ENCODE data around the gene DAGLA.

DAGLA gene

DNA sequence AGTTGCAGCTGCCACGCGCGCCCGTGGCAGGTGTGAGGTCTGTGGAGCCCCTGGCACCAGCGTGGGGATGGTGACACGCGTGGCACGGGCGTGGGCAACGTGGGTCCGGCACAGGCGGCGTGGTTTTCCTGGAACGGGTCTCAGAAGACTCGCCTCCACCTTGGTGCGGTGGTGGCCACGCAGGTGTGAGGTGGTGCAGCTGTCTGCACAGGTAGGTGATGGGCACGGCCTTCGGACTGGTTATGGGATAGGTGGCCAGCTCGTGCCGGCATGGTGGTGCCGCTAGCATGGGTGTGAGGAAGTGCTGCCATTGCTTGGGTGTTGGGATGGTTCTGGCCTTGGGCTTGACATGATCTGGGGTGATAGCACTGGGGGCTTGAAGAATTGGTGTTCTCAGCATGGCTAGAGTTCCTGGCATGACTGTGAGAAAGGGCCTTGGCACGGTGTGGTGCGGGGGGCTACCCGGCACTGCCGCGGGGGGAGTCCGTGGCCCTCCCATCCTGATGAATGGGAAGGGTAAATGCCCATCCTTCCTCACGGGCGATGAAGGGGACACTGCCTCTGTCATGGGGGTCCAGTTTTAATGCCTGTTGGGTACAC is 531 bp downstream of the DAGLA start:
- Mint-ChIP-seq H3K9me3 (no peaks in the 10 kb centered on the region), H3K27me3 (peaks cover 25% of the 10 kb centered on the region), H3K36me3 (ENCODE audit: low read depth) (no peaks in the 10 kb centered on the region), H3K4me1 (ENCODE audit: low read depth) (peaks cover 4% of the 10 kb centered on the region), H3K4me3 (peak overlapping the region; percentile 66), H3K27ac (no peak overlapping the region)

GRCh38 chr11:61682093-61682732 is 2.0 kb downstream of the DAGLA start:
- H3K27me3 Mint-ChIP-seq: peaks cover 23% of the 10 kb centered on the region
- H3K27ac Mint-ChIP-seq: no peak overlapping the region
- H3K4me3 Mint-ChIP-seq: no peak overlapping the region
- H3K4me1 Mint-ChIP-seq (ENCODE audit: low read depth): peaks cover 4% of the 10 kb centered on the region
- no peaks in the 10 kb centered on the region for H3K36me3 Mint-ChIP-seq (ENCODE audit: low read depth)
- H3K9me3 Mint-ChIP-seq: no peaks in the 10 kb centered on the region

DNA sequence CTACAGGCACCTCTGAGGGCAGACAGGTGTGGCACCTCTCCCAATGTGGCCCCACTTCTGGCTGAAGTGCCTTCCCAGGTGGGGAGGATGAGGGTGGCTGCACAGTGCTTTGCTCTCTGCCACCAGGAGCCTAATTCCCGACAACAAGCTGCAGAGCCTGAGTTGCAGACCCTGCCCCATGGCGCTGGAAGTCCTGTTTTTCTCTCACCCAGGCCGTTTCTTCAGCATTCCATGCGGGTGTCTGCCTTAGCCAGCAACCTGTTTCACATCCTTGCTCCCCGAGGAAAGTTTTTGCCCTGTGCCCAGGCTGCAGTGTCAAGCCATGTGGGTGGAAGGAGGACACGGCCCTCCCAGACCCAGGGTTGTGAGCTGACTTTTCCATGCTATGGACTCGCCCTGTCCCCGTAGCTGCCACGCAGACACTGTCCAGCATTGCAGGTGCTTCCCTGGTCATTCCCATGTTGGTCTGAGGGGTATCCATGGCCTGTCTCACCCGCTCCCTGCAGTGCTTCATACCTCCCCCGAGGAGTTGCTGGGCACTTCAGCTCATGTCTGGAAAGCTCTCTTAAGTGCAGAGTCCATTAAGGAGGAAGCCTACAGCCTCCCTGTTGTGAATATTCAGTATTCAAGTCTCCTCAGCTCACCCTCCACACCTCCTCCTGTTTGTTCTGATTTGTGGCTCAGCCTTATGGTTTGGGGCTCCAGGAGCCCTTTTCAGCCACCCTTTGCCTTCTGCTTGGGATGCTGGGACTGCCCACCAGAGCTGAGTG is 2.9 kb downstream of the DAGLA start:
- Mint-ChIP-seq H3K9me3 (no peaks in the 10 kb centered on the region), H3K27me3 (peaks cover 24% of the 10 kb centered on the region), H3K36me3 (ENCODE audit: low read depth) (no peaks in the 10 kb centered on the region), H3K4me1 (ENCODE audit: low read depth) (peaks cover 4% of the 10 kb centered on the region), H3K27ac (no peak overlapping the region), H3K4me3 (no peak overlapping the region)

GRCh38 chr11:61683961-61684869 is 4.0 kb downstream of the DAGLA start:
- no peaks in the 10 kb centered on the region for H3K9me3 Mint-ChIP-seq
- peaks cover 19% of the 10 kb centered on the region for H3K27me3 Mint-ChIP-seq
- H3K36me3 Mint-ChIP-seq (ENCODE audit: low read depth): no peaks in the 10 kb centered on the region
- peaks cover 4% of the 10 kb centered on the region for H3K4me1 Mint-ChIP-seq (ENCODE audit: low read depth)
- no peak overlapping the region for H3K4me3 Mint-ChIP-seq
- H3K27ac Mint-ChIP-seq: no peak overlapping the region

DNA sequence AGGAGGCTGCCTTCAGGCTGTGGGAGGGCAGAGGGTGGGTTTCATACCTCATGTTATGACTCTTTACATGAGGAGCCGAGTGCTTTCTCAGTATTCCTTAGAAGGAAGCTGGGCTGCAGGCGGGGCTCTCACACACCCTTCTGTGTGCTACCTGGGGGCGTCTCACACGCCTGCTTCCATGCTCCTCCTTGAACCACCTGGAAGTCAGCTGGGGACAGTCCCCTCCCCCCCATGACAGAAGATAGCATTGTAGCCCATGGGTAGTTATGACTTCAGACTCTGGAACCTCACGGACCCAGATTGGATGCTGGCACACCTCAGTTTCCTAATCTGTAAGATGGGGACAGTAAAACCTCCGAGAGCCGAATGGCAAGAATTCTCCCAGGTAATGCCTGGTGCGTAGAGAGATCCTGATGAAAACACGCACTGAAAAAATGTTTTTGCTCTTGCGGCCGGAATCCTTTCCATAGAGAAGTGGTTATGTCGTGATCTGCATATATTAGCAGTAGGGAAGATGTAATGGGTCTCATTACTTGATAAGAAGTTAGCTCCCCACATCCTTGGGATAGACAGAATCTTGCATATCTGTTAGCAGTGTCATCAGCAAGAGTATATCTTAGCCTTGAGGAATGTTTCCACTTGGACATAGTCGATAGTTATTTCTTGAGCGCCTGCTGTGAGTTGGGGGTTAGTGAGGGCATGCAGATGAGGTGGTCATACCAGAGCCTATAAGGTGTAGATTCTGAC is 4.9 kb downstream of the DAGLA start:
- Mint-ChIP-seq H3K27me3 (peaks cover 19% of the 10 kb centered on the region), H3K4me3 (peak overlapping the region; percentile 20), H3K4me1 (ENCODE audit: low read depth) (peaks cover 4% of the 10 kb centered on the region), H3K9me3 (no peaks in the 10 kb centered on the region), H3K36me3 (ENCODE audit: low read depth) (no peaks in the 10 kb centered on the region), H3K27ac (peak overlapping the region; percentile 34)

DNA sequence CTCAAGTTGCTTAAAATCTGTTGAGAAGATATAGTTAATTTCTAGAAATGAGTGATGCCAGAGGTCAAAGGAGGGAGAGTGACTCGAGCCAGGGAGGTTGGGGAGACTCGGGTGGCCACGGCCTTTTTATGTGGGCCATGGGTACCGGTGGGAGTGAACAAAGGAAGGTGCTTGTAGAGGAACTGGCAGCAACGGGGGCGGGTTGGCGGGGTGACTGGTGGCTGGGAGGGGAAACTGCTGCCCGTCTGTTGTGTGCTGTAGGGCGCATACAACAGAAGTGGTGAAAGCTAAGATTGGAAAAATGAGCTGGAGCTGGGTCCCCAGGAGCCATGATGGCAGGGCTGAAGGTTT is 5.4 kb downstream of the DAGLA start:
- Mint-ChIP-seq H3K36me3 (ENCODE audit: low read depth) (no peaks in the 10 kb centered on the region), H3K4me3 (peak overlapping the region; percentile 20), H3K27ac (peak overlapping the region; percentile 34), H3K4me1 (ENCODE audit: low read depth) (peaks cover 4% of the 10 kb centered on the region), H3K9me3 (no peaks in the 10 kb centered on the region), H3K27me3 (peaks cover 19% of the 10 kb centered on the region)

DNA sequence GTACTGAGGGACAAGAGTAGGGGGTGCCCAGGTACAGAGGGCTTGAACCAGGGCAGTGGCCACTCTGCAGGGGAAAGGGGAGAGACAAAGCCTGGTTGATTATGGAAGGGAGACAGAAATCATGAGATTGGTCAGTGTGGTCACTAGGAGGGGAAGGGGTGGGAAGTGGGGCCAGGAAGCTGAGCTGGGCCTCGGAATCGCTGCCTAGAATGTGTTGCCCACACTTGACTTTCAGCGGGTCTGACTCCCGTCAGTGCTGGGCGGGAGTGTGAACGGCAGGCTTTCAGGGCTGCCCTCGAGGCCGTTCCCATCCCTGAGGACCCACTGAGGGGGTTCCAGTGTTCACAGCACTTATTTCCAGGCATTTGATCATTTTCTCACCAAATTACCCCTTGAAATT is 5.9 kb downstream of the DAGLA start:
- Mint-ChIP-seq H3K27ac (no peak overlapping the region), H3K4me3 (no peak overlapping the region), H3K36me3 (ENCODE audit: low read depth) (no peaks in the 10 kb centered on the region), H3K9me3 (no peaks in the 10 kb centered on the region), H3K27me3 (peaks cover 19% of the 10 kb centered on the region), H3K4me1 (ENCODE audit: low read depth) (no peaks in the 10 kb centered on the region)

DNA sequence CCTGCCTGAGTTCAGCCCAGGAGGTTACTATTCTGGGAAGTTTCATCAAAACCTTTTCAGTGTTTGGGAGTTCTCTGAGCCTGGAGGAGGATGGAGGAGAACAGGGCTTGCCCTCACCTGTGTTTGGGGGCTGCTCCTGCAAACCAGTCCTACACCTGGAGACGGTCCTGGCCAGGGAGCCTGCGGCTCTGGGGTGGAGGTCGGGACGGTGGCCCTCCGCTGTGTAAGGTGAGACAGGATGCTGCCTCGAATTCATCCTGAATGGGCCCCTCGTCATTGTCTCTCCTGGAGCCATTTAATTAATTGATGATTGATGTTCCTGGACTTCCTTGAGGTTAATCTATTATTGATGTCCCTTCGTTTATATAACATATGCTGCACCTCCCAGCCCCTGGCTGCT is 6.3 kb downstream of the DAGLA start:
- H3K27me3 Mint-ChIP-seq: peaks cover 19% of the 10 kb centered on the region
- H3K27ac Mint-ChIP-seq: no peak overlapping the region
- no peaks in the 10 kb centered on the region for H3K4me1 Mint-ChIP-seq (ENCODE audit: low read depth)
- H3K36me3 Mint-ChIP-seq (ENCODE audit: low read depth): no peaks in the 10 kb centered on the region
- no peak overlapping the region for H3K4me3 Mint-ChIP-seq
- H3K9me3 Mint-ChIP-seq: no peaks in the 10 kb centered on the region

GRCh38 chr11:61687420-61687819 is 7.2 kb downstream of the DAGLA start:
- Mint-ChIP-seq H3K4me3 (no peak overlapping the region), H3K27ac (no peak overlapping the region), H3K36me3 (ENCODE audit: low read depth) (no peaks in the 10 kb centered on the region), H3K4me1 (ENCODE audit: low read depth) (no peaks in the 10 kb centered on the region), H3K9me3 (no peaks in the 10 kb centered on the region), H3K27me3 (peaks cover 19% of the 10 kb centered on the region)

DNA sequence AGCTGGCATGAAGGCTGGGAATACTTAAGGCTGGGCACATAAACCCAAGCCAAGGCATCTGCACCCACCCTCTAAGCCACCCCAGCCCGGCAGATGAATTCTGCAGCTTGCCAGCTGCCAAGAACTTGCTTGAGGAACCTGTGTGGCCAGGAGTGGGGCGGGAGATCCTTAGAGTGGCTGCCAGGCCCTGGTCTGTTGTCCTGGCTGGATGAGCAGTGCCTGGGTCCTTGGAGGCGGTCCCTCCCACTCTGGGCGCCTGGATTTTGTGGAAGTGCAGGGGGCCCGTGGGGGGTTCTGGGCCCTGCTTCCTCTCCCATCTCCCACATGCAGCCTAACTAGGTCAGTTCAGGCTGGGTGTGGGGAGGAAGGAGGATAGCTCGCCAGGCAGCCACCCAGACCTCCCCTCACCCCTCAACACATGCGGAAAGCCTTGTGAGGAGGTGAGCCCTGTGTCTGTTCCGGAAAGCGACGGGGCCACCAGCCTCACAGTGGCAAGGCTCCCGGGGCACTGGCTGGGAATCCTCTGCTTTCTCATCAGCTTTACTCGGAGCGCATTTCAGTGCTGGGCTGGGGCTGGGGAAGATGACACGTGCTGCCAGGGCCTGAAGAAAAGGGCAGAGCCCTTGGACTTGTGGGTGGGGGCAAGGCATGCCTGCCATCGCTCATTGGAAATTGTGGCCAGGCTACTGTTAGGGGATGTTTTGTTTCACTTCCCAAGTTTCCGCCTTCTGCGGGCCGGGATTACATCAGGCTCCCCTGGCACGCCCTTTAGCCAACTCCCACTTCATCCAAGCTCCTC is 8.4 kb downstream of the DAGLA start:
- Mint-ChIP-seq H3K27ac (no peak overlapping the region), H3K9me3 (no peaks in the 10 kb centered on the region), H3K4me3 (no peak overlapping the region), H3K27me3 (peaks cover 19% of the 10 kb centered on the region), H3K36me3 (ENCODE audit: low read depth) (no peaks in the 10 kb centered on the region), H3K4me1 (ENCODE audit: low read depth) (no peaks in the 10 kb centered on the region)

- H3K9me3 Mint-ChIP-seq: no peaks in the 10 kb centered on the region
- H3K4me1 Mint-ChIP-seq (ENCODE audit: low read depth): no peaks in the 10 kb centered on the region
- no peak overlapping the region for H3K4me3 Mint-ChIP-seq
- H3K27ac Mint-ChIP-seq: no peak overlapping the region
- no peaks in the 10 kb centered on the region for H3K36me3 Mint-ChIP-seq (ENCODE audit: low read depth)
- H3K27me3 Mint-ChIP-seq: peaks cover 19% of the 10 kb centered on the region
Measured at GRCh38 chr11:61689164-61689496, 8.9 kb downstream of the DAGLA start.

- Mint-ChIP-seq H3K4me1 (ENCODE audit: low read depth) (peaks cover 4% of the 10 kb centered on the region), H3K9me3 (no peaks in the 10 kb centered on the region), H3K27ac (no peak overlapping the region), H3K27me3 (peaks cover 9% of the 10 kb centered on the region), H3K36me3 (ENCODE audit: low read depth) (no peaks in the 10 kb centered on the region), H3K4me3 (no peak overlapping the region)
Measured at GRCh38 chr11:61690706-61691379, 10.7 kb downstream of the DAGLA start.

GRCh38 chr11:61691380-61692156 is 11.4 kb downstream of the DAGLA start:
- H3K27ac Mint-ChIP-seq: no peak overlapping the region
- H3K27me3 Mint-ChIP-seq: peaks cover 7% of the 10 kb centered on the region
- no peaks in the 10 kb centered on the region for H3K9me3 Mint-ChIP-seq
- H3K4me3 Mint-ChIP-seq: no peak overlapping the region
- peaks cover 9% of the 10 kb centered on the region for H3K4me1 Mint-ChIP-seq (ENCODE audit: low read depth)
- no peaks in the 10 kb centered on the region for H3K36me3 Mint-ChIP-seq (ENCODE audit: low read depth)
